Measurements from ENCODE around the gene FGGY. TPM values are rescaled to one million over a fixed set of nuclear protein-coding genes. Genes with fewer than 3 reads are reported as not detected.

Gene FGGY
- total and polyA plus RNA-seq, 2 donors (not counting 1 experiment from before 2014, with no cell fraction given), result 6.1 to 38.5 TPM

- Histone ChIP-seq H3K79me2 (ENCODE audit: control insufficient read depth, insufficient read depth, low read length) (no peaks in the 10 kb centered on the region), H3K4me3 (ENCODE audit: control extremely low read depth in 1 of 5, extremely low read depth in 1 of 5, insufficient read depth in 1 of 5, low read depth in 2 of 5, low read length in 4 of 5) (no peak overlapping the region), H3K27me3 (replicated peaks in 1 of 4; ENCODE audit: control extremely low read depth in 1 of 4, control insufficient read depth in 3 of 4, insufficient read depth in 4 of 4, low read length in 3 of 4) (no peaks in the 10 kb centered on the region), H4K20me1 (ENCODE audit: control insufficient read depth, insufficient read depth, low read length, poor library complexity, severe bottlenecking) (no peaks in the 10 kb centered on the region), H2AFZ (ENCODE audit: insufficient read depth, low read depth, low read length, poor library complexity, severe bottlenecking) (no peak overlapping the region), H3K27ac (ENCODE audit: low read length in 2 of 2) (no peak overlapping the region), H3K36me3 (replicated peaks in 1 of 2; ENCODE audit: control extremely low read depth in 1 of 2, control insufficient read depth in 1 of 2, extremely low read depth in 1 of 2, insufficient read depth in 2 of 2, low read length in 1 of 2) (no peaks in the 10 kb centered on the region), H3K4me2 (replicated peaks; ENCODE audit: low read depth, low read length, poor library complexity, severe bottlenecking) (no peak overlapping the region), H3K9me3 (ENCODE audit: control extremely low read depth in 1 of 3, control insufficient read depth in 2 of 3, insufficient read depth in 1 of 3, low read length in 2 of 3) (no peaks in the 10 kb centered on the region), H3K4me1 (ENCODE audit: control insufficient read depth in 2 of 2, insufficient read depth in 2 of 2, low read length in 2 of 2) (no peaks in the 10 kb centered on the region), H3K9ac (ENCODE audit: low read length) (no peak overlapping the region)
- ChIA-PET CTCF (interaction anchor here (0.7 kb wide), 1 partner anchor 46 kb away, joined by 3 read pairs; no protein-coding TSS in a partner anchor), POLR2A (no interaction called here)
- Mint-ChIP-seq H3K4me3 (no peak overlapping the region), H3K27me3 (no peaks in the 10 kb centered on the region), H3K27ac (no peak overlapping the region), H3K4me1 (no peaks in the 10 kb centered on the region), H3K9me3 (ENCODE audit: insufficient read depth) (no peaks in the 10 kb centered on the region)
- no peak for DNase-seq
- no peak for ATAC-seq (ENCODE audit: low read depth)
- no CpG with 5 or more reads among the region's 1 CpG for WGBS (ENCODE audit: insufficient coverage)
- intact Hi-C loops (cut with micrococcal nuclease), result no loop called here
- TF ChIP-seq CTCF (IDR thresholded peaks at IDR 0.05) (no peak), EZH2 (IDR thresholded peaks at IDR 0.05; ENCODE audit: borderline replicate concordance, insufficient read depth, low read depth, low read length, poor library complexity, severe bottlenecking) (no peak)
Measured at GRCh38 chr1:59445040-59445439, 148.1 kb downstream of the FGGY start.

GRCh38 chr1:59446257-59446901, 149.5 kb downstream of the FGGY start:
- ATAC-seq (ENCODE audit: low read depth) (no peak), DNase-seq (no peak)
- no peak overlapping the region for H3K4me2 ChIP-seq (replicated peaks; ENCODE audit: low read depth, low read length, poor library complexity, severe bottlenecking)
- CTCF ChIA-PET, result no interaction called here
- Mint-ChIP-seq H3K27me3 (no peaks in the 10 kb centered on the region), H3K9me3 (ENCODE audit: insufficient read depth) (no peaks in the 10 kb centered on the region), H3K27ac (no peak overlapping the region), H3K4me3 (no peak overlapping the region), H3K4me1 (no peaks in the 10 kb centered on the region)
- H3K9me3 ChIP-seq (ENCODE audit: control extremely low read depth in 1 of 3, control insufficient read depth in 2 of 3, insufficient read depth in 1 of 3, low read length in 2 of 3), result no peaks in the 10 kb centered on the region
- no peak overlapping the region for H3K9ac ChIP-seq (ENCODE audit: low read length)
- no peaks in the 10 kb centered on the region for H3K79me2 ChIP-seq (ENCODE audit: control insufficient read depth, insufficient read depth, low read length)
- H4K20me1 ChIP-seq (ENCODE audit: control insufficient read depth, insufficient read depth, low read length, poor library complexity, severe bottlenecking), result no peaks in the 10 kb centered on the region
- WGBS (ENCODE audit: insufficient coverage), result 98% methylated on average over 8 of the region's 9 CpGs
- H3K27ac ChIP-seq (ENCODE audit: low read length in 2 of 2), result no peak overlapping the region
- POLR2A ChIA-PET, result no interaction called here
- H3K36me3 ChIP-seq (replicated peaks in 1 of 2; ENCODE audit: control extremely low read depth in 1 of 2, control insufficient read depth in 1 of 2, extremely low read depth in 1 of 2, insufficient read depth in 2 of 2, low read length in 1 of 2), result no peaks in the 10 kb centered on the region
- H2AFZ ChIP-seq (ENCODE audit: insufficient read depth, low read depth, low read length, poor library complexity, severe bottlenecking), result no peak overlapping the region
- TF ChIP-seq EZH2 (IDR thresholded peaks at IDR 0.05; ENCODE audit: borderline replicate concordance, insufficient read depth, low read depth, low read length, poor library complexity, severe bottlenecking) (no peak), CTCF (IDR thresholded peaks at IDR 0.05) (no peak)
- H3K4me1 ChIP-seq (ENCODE audit: control insufficient read depth in 2 of 2, insufficient read depth in 2 of 2, low read length in 2 of 2), result no peaks in the 10 kb centered on the region
- intact Hi-C loops (cut with micrococcal nuclease), result no loop called here
- no peak overlapping the region for H3K4me3 ChIP-seq (ENCODE audit: control extremely low read depth in 1 of 5, extremely low read depth in 1 of 5, insufficient read depth in 1 of 5, low read depth in 2 of 5, low read length in 4 of 5)
- H3K27me3 ChIP-seq (replicated peaks in 1 of 4; ENCODE audit: control extremely low read depth in 1 of 4, control insufficient read depth in 3 of 4, insufficient read depth in 4 of 4, low read length in 3 of 4), result no peaks in the 10 kb centered on the region
